ENCODE data around the gene ZNF550. TPM values are rescaled to one million over a fixed set of nuclear protein-coding genes. Genes with fewer than 3 reads are reported as not detected.

Gene ZNF550
- total and polyA plus RNA-seq, 2 of the 13 experiments (the other 11 are each of a cell fraction or from before 2014, with no cell fraction given) = 8.6 to 9.1 TPM

- TF ChIP-seq GTF2F1 (IDR thresholded peaks at IDR 0.05; ENCODE audit: low read length) (no peak), ZNF12 (CRISPR knock-in tag; IDR thresholded peaks at IDR 0.05) (no peak), ZNF850 (CRISPR knock-in tag; conservative IDR thresholded peaks at IDR 0.05) (no peak), HDAC6 (IDR thresholded peaks at IDR 0.05; ENCODE audit: low read depth, low read length) (no peak), SMAD3 (CRISPR knock-in tag; IDR thresholded peaks at IDR 0.05) (no peak), EHMT2 (IDR thresholded peaks at IDR 0.05; ENCODE audit: borderline replicate concordance, low read depth, low read length) (no peak), RCOR2 (CRISPR knock-in tag; IDR thresholded peaks at IDR 0.05) (no peak), CERS6 (CRISPR knock-in tag; IDR thresholded peaks at IDR 0.05) (no peak), ZNF207 (IDR thresholded peaks at IDR 0.05; ENCODE audit: borderline replicate concordance) (no peak), ZNF775 (CRISPR knock-in tag; IDR thresholded peaks at IDR 0.05; ENCODE audit: borderline replicate concordance) (no peak), ZNF597 (CRISPR knock-in tag; IDR thresholded peaks at IDR 0.05) (no peak), ZNF383 (CRISPR knock-in tag; IDR thresholded peaks at IDR 0.05; ENCODE audit: borderline replicate concordance) (0 out of 2 replicates have a peak, but pooled peaks have one; percentile 53), ZBTB40 (IDR thresholded peaks at IDR 0.05) (no peak), ZBTB40 (CRISPR knock-in tag; IDR thresholded peaks at IDR 0.05) (no peak), SIN3A (IDR thresholded peaks at IDR 0.05; ENCODE audit: borderline replicate concordance, low read depth, low read length) (no peak), MED1 (CRISPR knock-in tag; IDR thresholded peaks at IDR 0.05) (no peak), KMT2A (CRISPR knock-in tag; IDR thresholded peaks at IDR 0.05) (no peak), RARA (CRISPR knock-in tag; IDR thresholded peaks at IDR 0.05) (no peak), BORCS8-MEF2B (CRISPR knock-in tag; IDR thresholded peaks at IDR 0.05) (no peak), SOX5 (CRISPR knock-in tag; IDR thresholded peaks at IDR 0.05; ENCODE audit: borderline replicate concordance) (no peak), ATF3 (CRISPR knock-in tag; IDR thresholded peaks at IDR 0.05) (no peak)
Measured at GRCh38 chr19:57559008-57559403, 657 bp downstream of the ZNF550 start (continued).

Data from HepG2 (cell line).